ENCODE results near the gene TLCD3A. TPM values are rescaled to one million over a fixed set of nuclear protein-coding genes. Genes with fewer than 3 reads are reported as not detected.

TLCD3A gene
- total and polyA plus RNA-seq, 9 of the 15 experiments (the other 6 are each of a cell fraction or from before 2014, with no cell fraction given) = 1.3 to 13.5 (median 7.3) TPM

DNA sequence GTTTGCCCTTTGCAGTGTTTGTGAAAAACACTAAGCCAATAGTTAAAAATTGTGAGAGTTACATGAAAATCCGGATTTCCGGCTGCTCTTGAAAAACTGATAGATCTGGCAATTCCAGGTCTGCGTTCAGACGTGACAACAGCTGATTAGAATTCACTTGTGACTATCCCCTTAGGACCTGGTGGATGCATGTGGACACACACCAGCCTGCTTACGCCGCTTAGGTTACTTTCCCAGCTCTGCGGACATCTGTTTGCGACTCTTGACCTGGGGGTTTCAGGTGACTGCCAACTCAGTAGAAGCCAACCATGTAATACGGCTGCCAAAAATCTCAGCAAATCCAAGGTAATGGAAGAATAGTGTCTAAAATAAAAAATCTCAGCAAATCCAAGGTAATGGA is 42.0 kb upstream of the TLCD3A start:
- no peak for DNase-seq (ENCODE audit: extremely low read depth in 1 of 4, low spot score in 3 of 4)
- no peak for ATAC-seq
- Histone ChIP-seq H3K4me2 (ENCODE audit: insufficient read depth, low read length) (no peak overlapping the region), H4K20me1 (replicated peaks; ENCODE audit: control insufficient read depth, insufficient read depth, low read length) (no peaks in the 10 kb centered on the region), H2AFZ (ENCODE audit: low read depth, low read length) (no peak overlapping the region), H3K4me3 (no peak overlapping the region), H3K27ac (ENCODE audit: extremely low read depth, low read depth, low read length) (no peak overlapping the region), H3K79me2 (ENCODE audit: control insufficient read depth, insufficient read depth, low read length) (no peaks in the 10 kb centered on the region), H3K36me3 (ENCODE audit: control insufficient read depth, insufficient read depth, low read length) (peaks cover 32% of the 10 kb centered on the region; the same call in 2 of the 3 replicates), H3K4me1 (replicated peaks in 1 of 2; ENCODE audit: control insufficient read depth in 2 of 2, insufficient read depth in 2 of 2, low read length in 2 of 2) (no peaks in the 10 kb centered on the region), H3K9ac (ENCODE audit: insufficient read depth in 1 of 2, low read depth in 2 of 2, low read length in 2 of 2) (no peak overlapping the region), H3K9me1 (ENCODE audit: control insufficient read depth, insufficient read depth, low read length) (no peaks in the 10 kb centered on the region), H3K27me3 (ENCODE audit: control insufficient read depth in 2 of 2, insufficient read depth in 2 of 2, low read length in 2 of 2) (no peaks in the 10 kb centered on the region), H3K9me3 (replicated peaks; ENCODE audit: control insufficient read depth, insufficient read depth, low read depth, low read length) (no peaks in the 10 kb centered on the region)
- BruUV-seq (replicated peaks) = no TSS peak
- no peak for FAIRE-seq
- 92% methylated on average over 8 of the region's 9 CpGs for WGBS (ENCODE audit: insufficient coverage, low coverage, missing lambda C conversion rate)
- POLR2A ChIA-PET = no interaction called here
- intact Hi-C loops (cut with micrococcal nuclease) (no loop called here), in situ Hi-C loops (cut with MboI) (no loop called here)
- CTCF ChIA-PET (ENCODE audit: low intra/inter-chr PET ratio) = no interaction called here
- TF ChIP-seq SRF (CRISPR knock-in tag; IDR thresholded peaks at IDR 0.05) (no peak), SETDB1 (IDR thresholded peaks at IDR 0.05; ENCODE audit: low read length) (no peak), RFX7 (CRISPR knock-in tag; IDR thresholded peaks at IDR 0.05) (no peak), NR3C1 (CRISPR knock-in tag; IDR thresholded peaks at IDR 0.05) (no peak), RUNX1 (IDR thresholded peaks at IDR 0.05; ENCODE audit: low read depth) (no peak), HMG20A (CRISPR knock-in tag; conservative IDR thresholded peaks at IDR 0.05) (no peak), ZNF134 (CRISPR knock-in tag; conservative IDR thresholded peaks at IDR 0.05) (no peak), RB1 (IDR thresholded peaks at IDR 0.05; ENCODE audit: low read depth) (no peak), U2AF2 (optimal IDR thresholded peaks at IDR 0.05; ENCODE audit: low read depth, low read length) (no peak), EP400 (IDR thresholded peaks at IDR 0.05) (no peak)
- TF ChIP-seq, protein P1, sequence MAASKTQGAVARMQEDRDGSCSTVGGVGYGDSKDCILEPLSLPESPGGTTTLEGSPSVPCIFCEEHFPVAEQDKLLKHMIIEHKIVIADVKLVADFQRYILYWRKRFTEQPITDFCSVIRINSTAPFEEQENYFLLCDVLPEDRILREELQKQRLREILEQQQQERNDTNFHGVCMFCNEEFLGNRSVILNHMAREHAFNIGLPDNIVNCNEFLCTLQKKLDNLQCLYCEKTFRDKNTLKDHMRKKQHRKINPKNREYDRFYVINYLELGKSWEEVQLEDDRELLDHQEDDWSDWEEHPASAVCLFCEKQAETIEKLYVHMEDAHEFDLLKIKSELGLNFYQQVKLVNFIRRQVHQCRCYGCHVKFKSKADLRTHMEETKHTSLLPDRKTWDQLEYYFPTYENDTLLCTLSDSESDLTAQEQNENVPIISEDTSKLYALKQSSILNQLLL (CRISPR knock-in tag; IDR thresholded peaks at IDR 0.05; ENCODE audit: borderline replicate concordance) = no peak
- TF ChIP-seq, protein P2, sequence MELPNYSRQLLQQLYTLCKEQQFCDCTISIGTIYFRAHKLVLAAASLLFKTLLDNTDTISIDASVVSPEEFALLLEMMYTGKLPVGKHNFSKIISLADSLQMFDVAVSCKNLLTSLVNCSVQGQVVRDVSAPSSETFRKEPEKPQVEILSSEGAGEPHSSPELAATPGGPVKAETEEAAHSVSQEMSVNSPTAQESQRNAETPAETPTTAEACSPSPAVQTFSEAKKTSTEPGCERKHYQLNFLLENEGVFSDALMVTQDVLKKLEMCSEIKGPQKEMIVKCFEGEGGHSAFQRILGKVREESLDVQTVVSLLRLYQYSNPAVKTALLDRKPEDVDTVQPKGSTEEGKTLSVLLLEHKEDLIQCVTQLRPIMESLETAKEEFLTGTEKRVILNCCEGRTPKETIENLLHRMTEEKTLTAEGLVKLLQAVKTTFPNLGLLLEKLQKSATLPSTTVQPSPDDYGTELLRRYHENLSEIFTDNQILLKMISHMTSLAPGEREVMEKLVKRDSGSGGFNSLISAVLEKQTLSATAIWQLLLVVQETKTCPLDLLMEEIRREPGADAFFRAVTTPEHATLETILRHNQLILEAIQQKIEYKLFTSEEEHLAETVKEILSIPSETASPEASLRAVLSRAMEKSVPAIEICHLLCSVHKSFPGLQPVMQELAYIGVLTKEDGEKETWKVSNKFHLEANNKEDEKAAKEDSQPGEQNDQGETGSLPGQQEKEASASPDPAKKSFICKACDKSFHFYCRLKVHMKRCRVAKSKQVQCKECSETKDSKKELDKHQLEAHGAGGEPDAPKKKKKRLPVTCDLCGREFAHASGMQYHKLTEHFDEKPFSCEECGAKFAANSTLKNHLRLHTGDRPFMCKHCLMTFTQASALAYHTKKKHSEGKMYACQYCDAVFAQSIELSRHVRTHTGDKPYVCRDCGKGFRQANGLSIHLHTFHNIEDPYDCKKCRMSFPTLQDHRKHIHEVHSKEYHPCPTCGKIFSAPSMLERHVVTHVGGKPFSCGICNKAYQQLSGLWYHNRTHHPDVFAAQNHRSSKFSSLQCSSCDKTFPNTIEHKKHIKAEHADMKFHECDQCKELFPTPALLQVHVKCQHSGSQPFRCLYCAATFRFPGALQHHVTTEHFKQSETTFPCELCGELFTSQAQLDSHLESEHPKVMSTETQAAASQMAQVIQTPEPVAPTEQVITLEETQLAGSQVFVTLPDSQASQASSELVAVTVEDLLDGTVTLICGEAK (IDR thresholded peaks at IDR 0.05) = no peak
- TF ChIP-seq, protein P2 (CRISPR knock-in tag; IDR thresholded peaks at IDR 0.05) = no peak
- TF ChIP-seq, protein P3, sequence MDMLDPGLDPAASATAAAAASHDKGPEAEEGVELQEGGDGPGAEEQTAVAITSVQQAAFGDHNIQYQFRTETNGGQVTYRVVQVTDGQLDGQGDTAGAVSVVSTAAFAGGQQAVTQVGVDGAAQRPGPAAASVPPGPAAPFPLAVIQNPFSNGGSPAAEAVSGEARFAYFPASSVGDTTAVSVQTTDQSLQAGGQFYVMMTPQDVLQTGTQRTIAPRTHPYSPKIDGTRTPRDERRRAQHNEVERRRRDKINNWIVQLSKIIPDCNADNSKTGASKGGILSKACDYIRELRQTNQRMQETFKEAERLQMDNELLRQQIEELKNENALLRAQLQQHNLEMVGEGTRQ (CRISPR knock-in tag; IDR thresholded peaks at IDR 0.05) = no peak

Data from K562 (cell line).